H1 (cell line): Measurements from ENCODE around the gene LEKR1. TPM values are rescaled to one million over a fixed set of nuclear protein-coding genes. Genes with fewer than 3 reads are reported as not detected.

Experiments used
- MAX ChIP-seq: IDR thresholded peaks from 2 replicates; pipeline ENCODE4 v1.6.1; 2012; ENCODE audit warnings: inconsistent platforms
- USF2 ChIP-seq: IDR thresholded peaks from 2 replicates; pipeline ENCODE4 v1.6.1; 2011; ENCODE audit warnings: low read length, improper control_type of control experiment
- polyA plus RNA-seq, 7 experiments: library from polyadenylated mRNA; depleted of rRNA in 3 of 7; stranded (reverse) in 5 of 7; unstranded in 2 of 7; fragments of >200 nt in 5 of 7; fragments of 200-250 nt in 2 of 7; gene quantifications; 1 replicate in 5 of 7; 2 replicates in 1 of 7; 4 replicates in 1 of 7; pipeline versions ENCODE4 v1.2.1 to v1.2.3, GENCODE V29; 2011 to 2013; ENCODE audit warnings: missing spikeins in 2 of 7, mixed read lengths in 2 of 7
- total RNA-seq: library from RNA; stranded (reverse); fragmentation: NEBNext Ultra II Directional; extraction: Animal tissue kit (Norgen Biotek cat#: 25700); gene quantifications from 2 replicates; pipeline ENCODE4 v1.2.1, GENCODE V29; 2021

Gene LEKR1
- total and polyA plus RNA-seq, 2 of the 8 experiments (the other 6 are each of a cell fraction or from before 2014, with no cell fraction given): 0.08 TPM; not detected in 1

GRCh38 chr3:156803952-156804741 lies 22.0 kb upstream of the LEKR1 start (continued):
- no peak for TF ChIP-seq MAX
- no peak for TF ChIP-seq USF2
